Calu3 (cell line): Measurements from ENCODE around the gene TP53BP2. TPM values are rescaled to one million over a fixed set of nuclear protein-coding genes. Genes with fewer than 3 reads are reported as not detected.
A peak's percentile ranks its signal among the peaks of the same experiment; 100 is the strongest.
"Not testable (repeated sequence)": the region's sequence is repeated elsewhere in the genome, so short reads cannot be mapped to it uniquely, and the experiment has no call there.

Experiments used
- BruUV-seq: library from RNA; stranded (reverse); fragments of 400-500 nt; replicated peaks from 2 replicates; lab custom pipeline; 2021; lab: Mats Ljungman, UMichigan
- CTCF ChIA-PET: fragments of 300-600 bp; sonication (Branson Sonifier 250); formaldehyde crosslinking; loops from one replicate; lab custom pipeline; 2022; ENCODE audit warnings: antibody characterized with exemption; lab: Charles Lee
- DNase-seq: peaks from one replicate; pipeline ENCODE4 v3.0.0; 2022
- H3K27ac Mint-ChIP-seq: one replicate; pipeline ENCODE4 v1.8.0; 2022; ENCODE audit warnings: mixed read lengths; ENCODE audit not compliant: unreplicated experiment
- H3K27me3 Mint-ChIP-seq: one replicate; pipeline ENCODE4 v1.8.0; 2022; ENCODE audit warnings: mixed read lengths; ENCODE audit not compliant: unreplicated experiment
- H3K36me3 Mint-ChIP-seq: one replicate; pipeline ENCODE4 v1.8.0; 2022; ENCODE audit warnings: mild to moderate bottlenecking, moderate library complexity, mixed read lengths; ENCODE audit not compliant: insufficient read depth, unreplicated experiment
- H3K4me1 Mint-ChIP-seq: one replicate; pipeline ENCODE4 v1.8.0; 2022; ENCODE audit warnings: mild to moderate bottlenecking, low read depth, mixed read lengths; ENCODE audit not compliant: unreplicated experiment
- H3K4me3 Mint-ChIP-seq: one replicate; pipeline ENCODE4 v1.8.0; 2022; ENCODE audit warnings: mild to moderate bottlenecking, low read depth, moderate library complexity, mixed read lengths; ENCODE audit not compliant: unreplicated experiment
- H3K9me3 Mint-ChIP-seq: one replicate; pipeline ENCODE4 v1.8.0; 2022; ENCODE audit warnings: low read depth, mixed read lengths; ENCODE audit not compliant: unreplicated experiment
- intact Hi-C: fragments of 100-400 bp; cut with micrococcal nuclease; formaldehyde crosslinking; loops from one replicate; pipeline ENCODE4 v1.10.0; 2022; ENCODE audit not compliant: unreplicated experiment
- total RNA-seq: library from RNA; stranded (reverse); gene quantifications from 2 replicates; pipeline ENCODE4 v1.2.3, GENCODE V29; 2022
- TF ChIP-seq, protein P1 (sequence below): fragments of 200-600 bp; IDR thresholded peaks from one replicate; pipeline ENCODE4 v1.8.0; 2022; ENCODE audit warnings: antibody characterized with exemption; ENCODE audit not compliant: unreplicated experiment

Gene TP53BP2
- total RNA-seq, 1 experiment from 2014 or later: 66.4 TPM

DNA sequence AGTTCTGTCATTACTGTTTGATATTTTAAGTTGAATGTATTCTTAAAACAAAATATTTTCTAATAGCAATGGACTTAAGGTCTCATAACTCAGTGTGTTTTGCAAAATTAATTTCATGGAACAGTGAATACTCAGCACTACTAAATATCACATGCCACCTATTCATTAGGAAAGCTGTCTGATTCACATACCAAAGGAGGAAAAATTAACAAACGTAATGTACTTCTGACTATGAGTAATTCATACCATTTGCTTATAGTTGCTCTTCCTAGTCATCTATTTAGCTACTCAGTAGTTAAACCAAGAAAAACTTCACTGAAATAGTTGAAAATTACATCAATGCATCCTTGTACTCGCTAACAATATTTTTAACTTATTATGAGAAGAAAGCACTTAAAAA, 35.2 kb downstream of the TP53BP2 start:
- CTCF ChIA-PET: interaction anchor here (1.3 to 2.0 kb wide), 3 partner anchors 35 to 97 kb away, joined by 4 to 8 read pairs (median 6); partner anchors contain the start of gene TP53BP2
- peaks cover 42% of the 10 kb centered on the region for H3K36me3 Mint-ChIP-seq
- no peak overlapping the region for H3K4me3 Mint-ChIP-seq
- intact Hi-C loops: loop anchor here (5.0 to 10.0 kb wide), 3 partner anchors 37 to 314 kb away; partner anchors contain the start of gene TP53BP2
- BruUV-seq: no TSS peak
- H3K4me1 Mint-ChIP-seq: peaks cover 21% of the 10 kb centered on the region
- no peak for DNase-seq
- no peaks in the 10 kb centered on the region for H3K27me3 Mint-ChIP-seq
- peaks cover 2% of the 10 kb centered on the region for H3K9me3 Mint-ChIP-seq
- peak overlapping the region; percentile 43 for H3K27ac Mint-ChIP-seq
- TF ChIP-seq, protein P1, sequence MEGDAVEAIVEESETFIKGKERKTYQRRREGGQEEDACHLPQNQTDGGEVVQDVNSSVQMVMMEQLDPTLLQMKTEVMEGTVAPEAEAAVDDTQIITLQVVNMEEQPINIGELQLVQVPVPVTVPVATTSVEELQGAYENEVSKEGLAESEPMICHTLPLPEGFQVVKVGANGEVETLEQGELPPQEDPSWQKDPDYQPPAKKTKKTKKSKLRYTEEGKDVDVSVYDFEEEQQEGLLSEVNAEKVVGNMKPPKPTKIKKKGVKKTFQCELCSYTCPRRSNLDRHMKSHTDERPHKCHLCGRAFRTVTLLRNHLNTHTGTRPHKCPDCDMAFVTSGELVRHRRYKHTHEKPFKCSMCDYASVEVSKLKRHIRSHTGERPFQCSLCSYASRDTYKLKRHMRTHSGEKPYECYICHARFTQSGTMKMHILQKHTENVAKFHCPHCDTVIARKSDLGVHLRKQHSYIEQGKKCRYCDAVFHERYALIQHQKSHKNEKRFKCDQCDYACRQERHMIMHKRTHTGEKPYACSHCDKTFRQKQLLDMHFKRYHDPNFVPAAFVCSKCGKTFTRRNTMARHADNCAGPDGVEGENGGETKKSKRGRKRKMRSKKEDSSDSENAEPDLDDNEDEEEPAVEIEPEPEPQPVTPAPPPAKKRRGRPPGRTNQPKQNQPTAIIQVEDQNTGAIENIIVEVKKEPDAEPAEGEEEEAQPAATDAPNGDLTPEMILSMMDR: no peak

DNA sequence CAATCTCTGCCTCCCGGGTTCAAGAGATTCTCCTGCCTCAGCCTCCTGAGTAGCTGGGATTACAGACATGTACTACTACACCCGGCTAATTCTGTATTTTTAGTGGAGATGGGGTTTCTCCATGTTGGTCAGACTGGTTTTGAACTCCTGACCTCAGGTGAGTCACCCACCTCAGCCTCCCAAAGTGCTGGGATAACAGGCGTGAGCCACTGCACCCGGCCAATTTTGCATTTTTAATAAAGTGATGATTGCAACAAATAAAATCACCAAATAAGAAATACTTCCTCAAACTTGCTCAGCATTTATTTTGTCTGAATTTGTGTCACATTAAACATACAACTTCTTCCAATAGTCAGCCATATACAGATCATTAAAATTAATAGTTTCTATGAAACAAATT, 35.8 kb downstream of the TP53BP2 start:
- H3K4me3 Mint-ChIP-seq, BruUV-seq, H3K27me3 Mint-ChIP-seq, H3K9me3 Mint-ChIP-seq, CTCF ChIA-PET: not testable (repeated sequence)
- peak; percentile 50 for DNase-seq
- intact Hi-C loops: loop anchor here (5.0 to 10.0 kb wide), 3 partner anchors 37 to 315 kb away; partner anchors contain the start of gene TP53BP2
- H3K27ac Mint-ChIP-seq: peak overlapping the region; percentile 43
- H3K36me3 Mint-ChIP-seq: peaks cover 46% of the 10 kb centered on the region
- H3K4me1 Mint-ChIP-seq: peaks cover 14% of the 10 kb centered on the region

DNA sequence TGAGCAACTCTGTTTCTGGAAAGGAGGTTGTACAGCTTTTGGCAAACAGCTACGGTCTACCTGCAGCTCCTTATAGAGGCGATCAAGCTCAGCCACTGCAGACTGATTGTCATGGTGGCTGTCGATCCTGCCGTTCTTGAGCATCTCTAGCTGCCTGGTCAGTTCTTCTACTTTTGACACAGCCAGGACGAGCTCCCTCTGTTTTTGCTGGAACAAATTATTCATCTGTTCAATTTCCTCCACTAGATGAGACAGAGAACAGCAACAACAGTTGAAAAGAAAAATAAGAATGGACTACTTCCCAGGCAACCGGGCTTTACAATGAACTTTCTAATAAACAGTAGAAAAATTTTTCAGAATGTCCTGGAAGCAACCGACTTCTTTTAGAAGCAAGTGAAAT, 42.5 kb downstream of the TP53BP2 start:
- Mint-ChIP-seq H3K9me3 (peaks cover 2% of the 10 kb centered on the region), H3K27me3 (no peaks in the 10 kb centered on the region), H3K4me1 (no peaks in the 10 kb centered on the region), H3K36me3 (peaks cover 64% of the 10 kb centered on the region), H3K4me3 (no peak overlapping the region), H3K27ac (no peak overlapping the region)
- TF ChIP-seq, protein P1: no peak
- CTCF ChIA-PET: no interaction called here
- intact Hi-C loops: no loop called here
- no peak for DNase-seq
- BruUV-seq: no TSS peak

DNA sequence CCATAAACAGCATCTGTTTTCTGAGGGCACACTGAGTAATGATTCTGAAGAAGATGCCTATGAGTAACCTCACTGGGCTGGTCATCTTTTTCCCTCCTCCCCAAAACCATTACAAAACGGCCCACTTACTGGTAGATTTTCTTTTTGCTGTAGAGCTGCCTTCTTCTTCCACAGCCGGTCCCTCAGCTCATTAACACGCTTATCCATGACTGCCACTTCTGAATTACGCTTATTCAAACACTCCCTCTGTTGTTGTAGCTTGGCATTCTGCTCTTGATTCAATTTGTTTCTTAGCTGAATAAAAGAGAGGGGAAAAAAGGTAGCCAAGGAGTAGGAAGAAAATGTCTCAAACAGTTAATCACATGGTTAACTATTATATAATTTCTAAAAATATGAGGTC, 43.1 kb downstream of the TP53BP2 start:
- Mint-ChIP-seq H3K36me3 (peaks cover 70% of the 10 kb centered on the region), H3K9me3 (peaks cover 2% of the 10 kb centered on the region), H3K4me3 (no peak overlapping the region), H3K27me3 (no peaks in the 10 kb centered on the region), H3K4me1 (no peaks in the 10 kb centered on the region), H3K27ac (no peak overlapping the region)
- intact Hi-C loops: no loop called here
- no peak for DNase-seq
- CTCF ChIA-PET: no interaction called here
- BruUV-seq: no TSS peak
- TF ChIP-seq, protein P1: no peak

DNA sequence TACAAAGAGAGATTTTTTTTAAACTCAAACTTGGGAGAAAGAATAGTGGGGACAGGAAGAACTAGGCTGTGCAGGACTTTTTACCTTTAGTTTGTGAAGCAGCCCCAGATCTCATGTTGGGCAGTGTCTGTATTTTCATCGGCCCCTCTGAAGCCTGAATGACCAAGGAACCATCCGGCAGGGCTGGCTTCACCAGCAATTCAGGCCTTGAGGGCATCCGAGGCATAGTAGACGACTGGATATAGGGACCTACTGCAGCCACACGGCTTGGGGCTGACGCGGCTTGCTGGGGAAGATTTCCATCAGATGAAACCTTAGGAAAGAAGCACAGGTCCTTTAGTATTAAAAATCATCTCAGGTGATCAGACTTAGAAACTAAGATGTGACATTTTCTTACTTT, 43.7 kb downstream of the TP53BP2 start:
- TF ChIP-seq, protein P1: no peak
- Mint-ChIP-seq H3K36me3 (peaks cover 66% of the 10 kb centered on the region), H3K4me3 (no peak overlapping the region), H3K27ac (no peak overlapping the region), H3K4me1 (no peaks in the 10 kb centered on the region), H3K9me3 (no peaks in the 10 kb centered on the region), H3K27me3 (no peaks in the 10 kb centered on the region)
- intact Hi-C loops: no loop called here
- no TSS peak for BruUV-seq
- DNase-seq: no peak
- CTCF ChIA-PET: no interaction called here
